NCI-H2029 treated with DMSO at 0.1 percent for 48 hours (cell line): ENCODE data around the gene CBX5.
"Not testable (repeated sequence)": the region's sequence is repeated elsewhere in the genome, so short reads cannot be mapped to it uniquely, and the experiment has no call there.

Source experiments
- DNase-seq: peaks from one replicate; lab custom pipeline; 2025; lab: John Stamatoyannopoulos, UW

Gene CBX5

GRCh38 chr12:54294152-54294952 lies 14.4 kb upstream of the CBX5 start:
- DNase-seq = peak; percentile 21

- no peak for DNase-seq
Observed at GRCh38 chr12:54292931-54293241, 13.0 kb upstream of the CBX5 start.

- no peak for DNase-seq
Observed at GRCh38 chr12:54292083-54292930, 12.4 kb upstream of the CBX5 start.

- DNase-seq = no peak
Observed at GRCh38 chr12:54287261-54288157, 7.6 kb upstream of the CBX5 start.

- DNase-seq = no peak
Observed at GRCh38 chr12:54286042-54287030, 6.4 kb upstream of the CBX5 start.

- no peak for DNase-seq
Observed at GRCh38 chr12:54285150-54286041, 5.5 kb upstream of the CBX5 start.

- not testable (repeated sequence) for DNase-seq
Observed at GRCh38 chr12:54284070-54284780, 4.3 kb upstream of the CBX5 start.

- no peak for DNase-seq
Observed at GRCh38 chr12:54282949-54283593, 3.1 kb upstream of the CBX5 start.

GRCh38 chr12:54281694-54282093 lies 1.8 kb upstream of the CBX5 start:
- not testable (repeated sequence) for DNase-seq

GRCh38 chr12:54281261-54281638 lies 1.3 kb upstream of the CBX5 start:
- DNase-seq = not testable (repeated sequence)

- DNase-seq = peak; percentile 98
Observed at GRCh38 chr12:54280468-54281260, 742 bp upstream of the CBX5 start, which contains the start of gene HNRNPA1. Gene HNRNPA1 (plus strand): TSS chr12:54280726. CDS start chr12:54280808, 82 bp downstream.

- DNase-seq = no peak
Observed at GRCh38 chr12:54279227-54279631, 693 bp downstream of the CBX5 start.

- DNase-seq = no peak
Observed at GRCh38 chr12:54277823-54278276, 2.1 kb downstream of the CBX5 start.

- DNase-seq = no peak
Observed at GRCh38 chr12:54276368-54276767, 3.6 kb downstream of the CBX5 start.

- DNase-seq = no peak
Observed at GRCh38 chr12:54273981-54274380, 5.9 kb downstream of the CBX5 start.

- DNase-seq = no peak
Observed at GRCh38 chr12:54272214-54272613, 7.7 kb downstream of the CBX5 start.

GRCh38 chr12:54270345-54270744 lies 9.6 kb downstream of the CBX5 start:
- no peak for DNase-seq

- DNase-seq = no peak
Observed at GRCh38 chr12:54266852-54267251, 13.1 kb downstream of the CBX5 start.
